ENCODE results near the gene MUC4.
"Not testable (repeated sequence)": the region's sequence is repeated elsewhere in the genome, so short reads cannot be mapped to it uniquely, and the experiment has no call there.

Gene MUC4

GRCh38 chr3:195750797-195751520, 60.8 kb downstream of the MUC4 start:
- TF ChIP-seq PAX5 (IDR thresholded peaks at IDR 0.05; ENCODE audit: insufficient read depth, low read length, severe bottlenecking) (no peak), POLR2A (IDR thresholded peaks at IDR 0.05; ENCODE audit: low read depth, low read length) (no peak), SPI1 (IDR thresholded peaks at IDR 0.05; ENCODE audit: low read depth, low read length) (no peak), POLR2AphosphoS5 (IDR thresholded peaks at IDR 0.05; ENCODE audit: low read depth, low read length) (no peak), POU2F2 (IDR thresholded peaks at IDR 0.05; ENCODE audit: low read depth, low read length) (no peak), TAF1 (IDR thresholded peaks at IDR 0.05; ENCODE audit: low read depth, low read length) (no peak)
- DNase-seq (ENCODE audit: insufficient read length, low spot score) (no peak), FAIRE-seq (no peak)

- peak; percentile 75 for FAIRE-seq
- DNase-seq (ENCODE audit: insufficient read length, low spot score), result not testable (repeated sequence)
These were observed 62.6 kb downstream of the MUC4 start for GRCh38 chr3:195749101-195749500.

- no peak for FAIRE-seq
- DNase-seq (ENCODE audit: insufficient read length, low spot score), result no peak
- TF ChIP-seq POU2F2 (IDR thresholded peaks at IDR 0.05; ENCODE audit: low read depth, low read length), result no peak
- TF ChIP-seq SPI1 (IDR thresholded peaks at IDR 0.05; ENCODE audit: low read depth, low read length), result no peak
- no peak for TF ChIP-seq POLR2AphosphoS5 (IDR thresholded peaks at IDR 0.05; ENCODE audit: low read depth, low read length)
- TF ChIP-seq TAF1 (IDR thresholded peaks at IDR 0.05; ENCODE audit: low read depth, low read length), result no peak
- TF ChIP-seq PAX5 (IDR thresholded peaks at IDR 0.05; ENCODE audit: insufficient read depth, low read length, severe bottlenecking), result no peak
- no peak for TF ChIP-seq POLR2A (IDR thresholded peaks at IDR 0.05; ENCODE audit: low read depth, low read length)
These were observed 63.1 kb downstream of the MUC4 start for GRCh38 chr3:195748661-195749060.

GRCh38 chr3:195746751-195747150, 65.0 kb downstream of the MUC4 start:
- TF ChIP-seq TAF1 (IDR thresholded peaks at IDR 0.05; ENCODE audit: low read depth, low read length) (no peak), PAX5 (IDR thresholded peaks at IDR 0.05; ENCODE audit: insufficient read depth, low read length, severe bottlenecking) (no peak), POU2F2 (IDR thresholded peaks at IDR 0.05; ENCODE audit: low read depth, low read length) (no peak), POLR2A (IDR thresholded peaks at IDR 0.05; ENCODE audit: low read depth, low read length) (no peak), SPI1 (IDR thresholded peaks at IDR 0.05; ENCODE audit: low read depth, low read length) (no peak), POLR2AphosphoS5 (IDR thresholded peaks at IDR 0.05; ENCODE audit: low read depth, low read length) (no peak)
- DNase-seq (ENCODE audit: insufficient read length, low spot score) (no peak), FAIRE-seq (no peak)

GRCh38 chr3:195746346-195746745, 65.4 kb downstream of the MUC4 start:
- FAIRE-seq, result no peak
- no peak for DNase-seq (ENCODE audit: insufficient read length, low spot score)
- no peak for TF ChIP-seq SPI1 (IDR thresholded peaks at IDR 0.05; ENCODE audit: low read depth, low read length)
- TF ChIP-seq POLR2AphosphoS5 (IDR thresholded peaks at IDR 0.05; ENCODE audit: low read depth, low read length), result no peak
- TF ChIP-seq PAX5 (IDR thresholded peaks at IDR 0.05; ENCODE audit: insufficient read depth, low read length, severe bottlenecking), result no peak
- no peak for TF ChIP-seq POU2F2 (IDR thresholded peaks at IDR 0.05; ENCODE audit: low read depth, low read length)
- no peak for TF ChIP-seq TAF1 (IDR thresholded peaks at IDR 0.05; ENCODE audit: low read depth, low read length)
- TF ChIP-seq POLR2A (IDR thresholded peaks at IDR 0.05; ENCODE audit: low read depth, low read length), result no peak

- DNase-seq (ENCODE audit: insufficient read length, low spot score) (no peak), FAIRE-seq (no peak)
- no peak for TF ChIP-seq POU2F2 (IDR thresholded peaks at IDR 0.05; ENCODE audit: low read depth, low read length)
- TF ChIP-seq POLR2A (IDR thresholded peaks at IDR 0.05; ENCODE audit: low read depth, low read length), result no peak
These were observed 67.3 kb downstream of the MUC4 start for GRCh38 chr3:195744437-195744836.

GRCh38 chr3:195739561-195740111, 72.1 kb downstream of the MUC4 start:
- no peak for TF ChIP-seq POLR2AphosphoS5 (IDR thresholded peaks at IDR 0.05; ENCODE audit: low read depth, low read length)
- no peak for TF ChIP-seq SPI1 (IDR thresholded peaks at IDR 0.05; ENCODE audit: low read depth, low read length)
- DNase-seq (ENCODE audit: insufficient read length, low spot score), result no peak
- no peak for FAIRE-seq

GRCh38 chr3:195738274-195739044, 73.3 kb downstream of the MUC4 start:
- TF ChIP-seq TAF1 (IDR thresholded peaks at IDR 0.05; ENCODE audit: low read depth, low read length), result no peak
- TF ChIP-seq POU2F2 (IDR thresholded peaks at IDR 0.05; ENCODE audit: low read depth, low read length), result no peak
- no peak for TF ChIP-seq PAX5 (IDR thresholded peaks at IDR 0.05; ENCODE audit: insufficient read depth, low read length, severe bottlenecking)
- TF ChIP-seq POLR2AphosphoS5 (IDR thresholded peaks at IDR 0.05; ENCODE audit: low read depth, low read length), result no peak
- TF ChIP-seq SPI1 (IDR thresholded peaks at IDR 0.05; ENCODE audit: low read depth, low read length), result no peak
- no peak for TF ChIP-seq POLR2A (IDR thresholded peaks at IDR 0.05; ENCODE audit: low read depth, low read length)
- FAIRE-seq (no peak), DNase-seq (ENCODE audit: insufficient read length, low spot score) (no peak)

GRCh38 chr3:195737782-195738181, 73.9 kb downstream of the MUC4 start:
- peak; percentile 13; the same call in 1 of the 2 replicates for TF ChIP-seq SPI1 (IDR thresholded peaks at IDR 0.05; ENCODE audit: low read depth, low read length)
- not testable (repeated sequence) for FAIRE-seq

GRCh38 chr3:195736866-195737490, 74.8 kb downstream of the MUC4 start:
- TF ChIP-seq TAF1 (IDR thresholded peaks at IDR 0.05; ENCODE audit: low read depth, low read length), result no peak
- TF ChIP-seq POLR2AphosphoS5 (IDR thresholded peaks at IDR 0.05; ENCODE audit: low read depth, low read length), result no peak
- TF ChIP-seq POLR2A (IDR thresholded peaks at IDR 0.05; ENCODE audit: low read depth, low read length), result no peak
- no peak for TF ChIP-seq POU2F2 (IDR thresholded peaks at IDR 0.05; ENCODE audit: low read depth, low read length)
- no peak for TF ChIP-seq SPI1 (IDR thresholded peaks at IDR 0.05; ENCODE audit: low read depth, low read length)
- TF ChIP-seq PAX5 (IDR thresholded peaks at IDR 0.05; ENCODE audit: insufficient read depth, low read length, severe bottlenecking), result no peak
- DNase-seq (ENCODE audit: insufficient read length, low spot score), result no peak
- no peak for FAIRE-seq

More at GRCh38 chr3:195737782-195738181, 73.9 kb downstream of the MUC4 start:
- DNase-seq (ENCODE audit: insufficient read length, low spot score), result not testable (repeated sequence)

All from GM12891 (cell line).